LHCN-M2 (cell line): ENCODE data around the gene CDKAL1. TPM values are rescaled to one million over a fixed set of nuclear protein-coding genes. Genes with fewer than 3 reads are reported as not detected.

Source experiments
- DNase-seq: peaks from one replicate; pipeline ENCODE4 v3.0.0-alpha.2; 2012; ENCODE audit warnings: low read depth
- total RNA-seq: library from RNA; depleted of rRNA; stranded (reverse); fragments of >200 nt; gene quantifications from 2 replicates; pipeline ENCODE4 v1.2.3, GENCODE V29; 2014

Gene CDKAL1
- total RNA-seq, 1 experiment from 2014 or later: 17.9 TPM

- DNase-seq: no peak
These were observed 663.9 kb downstream of the CDKAL1 start for GRCh38 chr6:21198032-21198640.

GRCh38 chr6:21199262-21199661, 665.0 kb downstream of the CDKAL1 start:
- no peak for DNase-seq

DNA sequence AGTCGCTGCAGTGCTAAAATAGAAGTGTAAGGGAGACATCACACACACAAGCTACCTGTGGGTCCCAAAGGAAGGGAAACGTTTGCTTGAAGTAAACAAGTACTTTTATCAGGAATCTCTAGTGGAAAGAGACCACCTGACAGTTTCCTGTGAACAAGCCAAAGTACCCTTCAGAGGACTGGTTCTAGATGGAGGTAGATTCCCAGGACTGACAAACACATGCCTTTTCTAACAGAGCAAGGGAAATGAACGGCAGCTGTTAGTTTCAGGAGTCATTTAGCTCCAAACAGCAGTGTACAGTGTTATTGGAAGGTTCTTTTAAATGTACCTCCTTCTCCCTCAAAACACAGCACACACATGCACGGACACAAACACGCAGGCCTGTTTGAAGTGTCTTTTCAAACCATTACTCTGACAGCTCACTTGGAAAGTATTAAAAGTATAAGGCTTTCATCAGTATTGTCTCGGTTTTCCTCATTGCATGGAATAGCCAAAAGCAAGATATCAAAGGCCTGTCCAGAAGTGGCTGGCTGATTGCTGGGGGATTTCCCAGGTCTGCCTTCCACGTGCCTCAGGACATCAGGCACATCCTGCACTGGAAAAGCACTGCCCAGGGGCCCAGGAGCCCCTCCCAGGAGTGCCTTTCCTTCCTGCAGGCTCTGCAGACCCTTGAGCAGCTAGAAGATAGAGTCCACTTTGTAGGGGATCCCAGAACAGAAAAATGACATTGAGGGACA, 666.0 kb downstream of the CDKAL1 start:
- DNase-seq: no peak

- DNase-seq: no peak
These were observed 666.9 kb downstream of the CDKAL1 start for GRCh38 chr6:21201187-21201586.

DNA sequence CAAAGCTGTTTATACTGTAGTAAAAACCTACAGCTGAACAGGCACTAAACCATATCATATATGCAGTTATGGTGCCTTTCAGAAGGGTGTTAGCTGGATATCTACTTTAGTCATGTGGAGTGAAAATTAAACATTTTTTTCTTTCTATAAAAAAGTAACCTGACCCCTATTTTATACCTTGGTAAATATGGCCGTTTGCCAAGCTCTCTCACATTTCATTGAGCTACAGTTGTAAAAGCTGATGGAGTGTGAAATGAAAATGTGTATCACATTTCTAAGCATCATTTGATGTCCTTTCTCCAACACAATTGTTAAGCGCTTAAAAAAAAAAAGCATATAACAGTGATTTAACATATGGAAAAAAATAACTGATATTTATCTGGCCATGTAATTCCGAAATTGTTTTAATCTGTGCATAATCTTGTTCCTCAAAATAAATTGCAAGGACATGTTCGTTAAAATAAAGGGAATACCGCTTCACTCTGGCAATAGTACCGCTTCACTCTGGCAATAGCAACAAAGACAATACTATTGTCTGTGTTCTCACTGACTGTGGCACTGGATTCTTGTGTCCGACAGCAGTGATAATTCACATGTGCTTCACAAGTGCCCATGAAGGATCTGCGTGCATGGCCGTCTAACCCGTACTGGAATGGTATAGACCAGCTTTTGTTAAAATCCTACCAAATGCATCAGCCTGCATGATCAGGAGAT, 667.5 kb downstream of the CDKAL1 start:
- DNase-seq: no peak

DNA sequence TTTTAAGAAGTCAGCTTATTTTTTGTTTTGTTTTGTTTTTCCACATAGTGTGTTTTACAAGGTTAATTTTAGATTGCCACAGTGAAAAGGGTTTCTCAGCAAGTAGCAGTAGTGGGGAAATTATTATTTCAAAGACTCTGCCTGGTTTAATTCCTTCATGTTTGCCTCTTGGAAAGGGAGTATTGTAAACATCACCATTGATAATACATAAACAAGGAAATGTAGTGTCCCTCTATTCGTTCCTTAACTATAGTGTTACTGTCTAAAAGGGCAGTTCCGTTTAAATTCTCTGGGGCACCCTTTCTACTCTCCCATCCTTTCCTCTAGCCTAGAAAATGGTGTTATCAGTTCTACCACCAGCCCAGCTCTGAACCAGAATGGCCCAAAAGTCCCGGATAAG, 668.3 kb downstream of the CDKAL1 start:
- DNase-seq: no peak

DNA sequence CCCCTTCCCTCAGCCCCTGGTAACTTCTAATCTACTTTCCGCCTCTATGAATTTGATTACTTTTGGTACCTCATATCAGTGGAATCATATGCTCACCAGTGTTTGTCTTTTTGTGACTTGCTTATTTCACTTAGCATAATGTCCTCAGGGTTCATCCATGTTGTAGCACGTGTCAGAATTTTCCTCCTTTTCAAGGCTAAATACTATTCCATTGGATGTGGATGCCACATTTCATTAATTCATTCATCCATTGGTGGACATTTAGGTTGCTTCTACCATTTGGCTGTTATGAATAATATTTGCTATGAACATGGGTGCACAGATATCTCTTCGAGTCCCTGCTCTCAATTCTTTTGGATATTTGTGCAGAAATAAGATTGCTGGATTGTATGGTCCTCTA, 670.7 kb downstream of the CDKAL1 start:
- no peak for DNase-seq

DNA sequence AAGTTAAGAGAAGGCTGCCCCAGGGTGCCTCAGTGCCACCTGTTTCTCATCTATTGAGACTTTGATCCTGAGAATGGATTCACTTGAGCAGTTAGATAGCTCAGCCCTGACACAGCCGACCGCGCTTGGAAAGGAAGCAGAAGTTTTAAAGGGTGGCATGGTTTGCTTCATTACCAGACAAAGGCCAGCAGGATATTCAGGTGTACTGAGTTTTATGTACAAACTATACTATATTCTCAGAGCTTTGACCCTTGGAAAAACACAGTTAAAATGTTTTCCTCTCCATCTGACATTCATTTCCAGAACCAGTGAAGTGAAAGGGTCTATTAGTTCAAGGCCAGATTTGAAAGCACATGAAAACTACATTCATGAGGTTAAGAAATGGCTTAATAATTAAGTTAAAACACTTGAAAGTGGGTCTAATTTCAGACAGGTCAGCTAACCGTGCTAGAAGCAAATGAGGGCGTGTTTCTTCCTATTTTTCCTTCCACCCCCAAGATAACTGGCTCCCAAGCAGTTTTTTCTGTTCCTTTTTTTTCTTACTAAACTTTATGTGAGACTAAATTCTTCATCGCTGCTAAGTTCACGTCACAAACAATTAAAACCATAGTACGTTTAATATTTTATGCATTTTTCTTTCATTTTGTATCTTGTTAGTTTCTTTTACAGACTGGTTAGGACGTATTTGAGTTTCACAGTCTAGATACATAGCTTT, 674.0 kb downstream of the CDKAL1 start:
- DNase-seq: no peak

- DNase-seq: no peak
These were observed 674.5 kb downstream of the CDKAL1 start for GRCh38 chr6:21208796-21209186.

GRCh38 chr6:21213492-21213891, 679.2 kb downstream of the CDKAL1 start:
- no peak for DNase-seq

DNA sequence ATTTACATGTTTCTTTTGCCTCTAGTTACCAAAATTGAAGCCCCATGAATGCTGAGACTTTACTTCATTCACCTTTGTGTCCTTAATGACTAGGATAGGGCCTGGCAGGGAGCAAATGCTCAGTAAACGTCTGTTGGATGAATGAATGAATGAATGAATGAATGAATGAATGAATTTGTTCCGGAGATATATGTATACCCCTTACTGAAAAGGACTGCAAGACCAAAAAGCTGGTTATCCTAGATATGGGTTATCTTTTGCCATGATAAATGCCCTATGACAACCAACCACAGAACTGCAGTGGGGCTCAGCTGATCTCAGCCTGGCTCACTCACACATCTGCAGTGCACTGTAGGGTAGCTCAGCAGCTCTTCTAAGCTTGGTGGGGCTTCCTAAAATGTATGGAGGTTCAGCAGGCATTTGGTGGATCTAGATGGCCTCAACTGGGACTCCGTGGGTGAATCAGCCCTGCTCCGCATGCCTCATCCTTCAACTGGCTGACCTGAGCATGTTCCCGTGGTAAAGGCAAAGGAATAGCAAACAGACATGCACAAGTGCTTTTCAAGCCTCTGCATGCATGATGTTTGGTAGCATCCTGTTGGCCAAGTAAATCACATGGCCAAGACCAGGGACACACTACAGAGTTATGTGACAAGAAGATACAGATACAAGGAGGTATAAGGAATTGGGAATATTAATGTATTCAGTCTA, 680.6 kb downstream of the CDKAL1 start:
- no peak for DNase-seq

GRCh38 chr6:21219241-21219640, 685.0 kb downstream of the CDKAL1 start:
- peak; percentile 31 for DNase-seq

DNA sequence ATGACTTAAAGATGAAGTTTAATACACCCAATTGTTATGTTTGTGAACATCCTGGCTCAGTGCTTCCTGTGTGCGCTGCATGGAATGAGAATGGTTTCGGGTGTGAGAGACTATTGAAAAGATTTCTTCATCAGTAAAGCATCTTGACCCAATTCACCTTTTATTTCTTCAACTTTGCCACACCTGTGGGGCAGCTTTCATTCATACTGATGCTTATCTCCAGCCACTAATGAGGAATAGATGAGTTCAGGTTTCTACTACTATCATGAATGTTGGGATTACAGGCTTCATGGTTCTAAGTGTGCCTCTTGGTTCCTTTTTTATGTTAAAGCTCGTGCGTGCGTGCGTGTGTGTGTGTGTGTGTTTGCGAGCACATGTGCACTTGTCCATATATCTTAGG, 685.6 kb downstream of the CDKAL1 start:
- DNase-seq: no peak

DNA sequence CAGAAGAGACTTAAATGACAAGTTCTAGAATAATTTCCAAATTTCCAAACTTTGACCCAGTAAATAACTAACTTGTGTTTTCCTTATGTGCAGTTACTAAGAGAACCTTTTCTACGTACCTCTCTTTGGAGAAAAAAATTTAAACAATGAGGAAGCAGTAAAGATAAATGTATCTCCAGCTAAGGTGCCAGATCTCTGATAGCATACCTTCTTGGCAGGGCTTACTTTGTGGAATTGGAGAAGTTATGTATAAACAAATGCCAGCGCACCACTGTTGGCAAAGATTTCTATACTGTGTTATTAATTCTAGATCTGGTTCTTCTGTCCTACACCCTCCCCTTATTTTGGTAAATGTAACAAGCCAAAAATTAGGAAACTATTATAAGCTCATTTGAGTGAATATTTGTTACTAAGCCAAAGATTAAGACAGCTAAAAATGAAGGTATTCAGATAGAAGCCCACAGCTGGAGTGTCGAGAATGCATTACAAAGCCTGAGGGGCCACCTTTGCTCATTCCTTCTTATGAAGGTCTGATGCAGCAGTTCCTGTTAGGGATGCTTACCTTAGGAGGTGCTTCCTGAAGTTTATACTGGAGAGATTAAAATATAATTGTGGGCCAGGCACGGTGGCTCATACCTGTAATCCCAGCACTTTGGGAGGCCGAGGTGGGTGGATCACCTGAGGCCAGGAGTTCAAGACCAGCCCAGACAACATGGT, 686.2 kb downstream of the CDKAL1 start:
- no peak for DNase-seq

GRCh38 chr6:21222656-21223055, 688.4 kb downstream of the CDKAL1 start:
- no peak for DNase-seq

DNA sequence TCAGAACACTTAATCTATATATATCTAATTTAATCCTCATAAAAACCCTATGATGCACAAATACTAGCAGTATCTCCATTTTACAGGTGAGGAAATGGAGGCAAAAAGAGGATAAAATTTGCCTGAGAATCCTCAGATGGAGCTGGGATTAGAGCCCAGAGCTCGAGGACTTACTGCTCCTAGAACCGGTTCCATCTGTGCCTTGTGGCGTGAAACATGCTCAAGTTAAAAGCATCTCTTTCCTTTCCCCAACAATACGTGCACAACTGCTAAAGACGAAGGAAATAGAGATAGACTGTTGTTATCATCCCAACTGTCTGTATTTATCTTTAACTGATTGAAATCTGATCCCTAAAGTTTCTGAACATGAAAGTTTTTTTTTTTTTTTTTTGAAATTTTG, 691.7 kb downstream of the CDKAL1 start:
- DNase-seq: no peak

- DNase-seq: peak; percentile 12
These were observed 693.2 kb downstream of the CDKAL1 start for GRCh38 chr6:21227486-21227885.

DNA sequence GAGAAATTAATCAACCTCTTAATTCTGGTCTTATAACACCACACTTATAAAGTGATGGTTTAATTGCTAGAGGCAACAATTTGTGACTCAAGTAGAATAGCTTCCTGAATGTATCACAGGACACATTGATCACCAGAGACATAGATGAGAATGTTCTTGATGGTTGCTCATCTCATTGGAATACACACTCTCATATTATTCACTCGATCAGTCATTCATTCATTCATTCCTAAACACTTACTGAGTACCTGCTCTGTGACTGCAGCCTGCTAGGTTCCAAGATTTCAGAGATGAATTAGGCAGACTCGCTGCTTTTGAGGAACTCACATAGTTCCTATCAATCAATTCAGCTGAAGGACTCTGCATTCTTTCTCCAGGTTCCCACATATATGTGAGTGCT, 694.2 kb downstream of the CDKAL1 start:
- DNase-seq: no peak

DNA sequence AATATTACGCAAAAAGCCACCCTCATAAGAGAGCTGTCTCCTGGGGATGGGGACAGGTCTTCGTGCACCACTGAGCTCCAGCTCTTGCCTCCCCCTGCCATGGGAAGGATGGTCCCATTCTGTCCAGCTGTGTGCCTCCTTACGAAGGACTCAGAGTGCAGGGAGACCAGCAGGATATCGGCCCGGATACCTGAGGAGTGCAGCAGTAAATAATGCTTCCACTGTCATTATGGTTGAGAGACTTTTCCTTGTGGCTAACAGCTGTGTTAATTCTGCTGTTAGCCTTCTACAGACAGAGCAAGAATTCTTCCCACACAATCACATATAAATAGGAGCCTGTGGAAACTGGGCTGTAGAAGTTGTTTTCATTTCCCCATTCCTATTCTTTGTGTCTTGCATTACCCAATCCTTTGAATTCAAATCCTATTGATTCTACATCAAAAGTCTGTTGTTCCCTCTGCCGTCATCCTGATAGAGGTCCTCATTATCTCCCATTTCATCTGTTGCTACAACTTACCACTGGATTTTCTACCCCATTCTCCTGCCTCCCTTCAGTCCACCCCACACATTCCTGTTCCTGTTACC, 694.7 kb downstream of the CDKAL1 start:
- no peak for DNase-seq

- no peak for DNase-seq
These were observed 696.3 kb downstream of the CDKAL1 start for GRCh38 chr6:21230536-21230935.

GRCh38 chr6:21235162-21235561, 700.9 kb downstream of the CDKAL1 start:
- DNase-seq: no peak
